Measurements from ENCODE around the gene GLI3.

DNA sequence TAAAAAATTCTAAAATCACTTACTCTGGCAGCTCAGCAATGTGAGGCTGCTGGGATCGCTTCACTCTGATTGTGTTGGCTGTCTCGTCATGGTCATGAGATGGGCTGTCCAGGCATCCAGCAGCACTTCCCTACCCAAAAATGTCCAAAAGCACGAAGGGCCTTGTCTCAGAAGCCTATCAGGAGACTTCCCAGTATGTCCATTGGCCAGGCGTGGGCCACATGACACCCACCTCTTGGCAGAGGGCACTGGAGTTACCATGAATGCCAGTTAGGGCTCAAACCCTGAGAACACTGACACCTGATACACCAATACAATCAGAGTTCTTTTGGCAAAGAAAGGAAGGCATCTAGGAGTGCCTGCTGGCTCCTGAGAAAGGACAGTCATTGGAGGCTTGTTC is 27.0 kb upstream of the GLI3 start:
- TF ChIP-seq, protein P1, sequence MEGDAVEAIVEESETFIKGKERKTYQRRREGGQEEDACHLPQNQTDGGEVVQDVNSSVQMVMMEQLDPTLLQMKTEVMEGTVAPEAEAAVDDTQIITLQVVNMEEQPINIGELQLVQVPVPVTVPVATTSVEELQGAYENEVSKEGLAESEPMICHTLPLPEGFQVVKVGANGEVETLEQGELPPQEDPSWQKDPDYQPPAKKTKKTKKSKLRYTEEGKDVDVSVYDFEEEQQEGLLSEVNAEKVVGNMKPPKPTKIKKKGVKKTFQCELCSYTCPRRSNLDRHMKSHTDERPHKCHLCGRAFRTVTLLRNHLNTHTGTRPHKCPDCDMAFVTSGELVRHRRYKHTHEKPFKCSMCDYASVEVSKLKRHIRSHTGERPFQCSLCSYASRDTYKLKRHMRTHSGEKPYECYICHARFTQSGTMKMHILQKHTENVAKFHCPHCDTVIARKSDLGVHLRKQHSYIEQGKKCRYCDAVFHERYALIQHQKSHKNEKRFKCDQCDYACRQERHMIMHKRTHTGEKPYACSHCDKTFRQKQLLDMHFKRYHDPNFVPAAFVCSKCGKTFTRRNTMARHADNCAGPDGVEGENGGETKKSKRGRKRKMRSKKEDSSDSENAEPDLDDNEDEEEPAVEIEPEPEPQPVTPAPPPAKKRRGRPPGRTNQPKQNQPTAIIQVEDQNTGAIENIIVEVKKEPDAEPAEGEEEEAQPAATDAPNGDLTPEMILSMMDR (IDR thresholded peaks at IDR 0.05; ENCODE audit: borderline replicate concordance, extremely low read depth, low read length, poor library complexity, severe bottlenecking): no peak
- TF ChIP-seq EZH2 (IDR thresholded peaks at IDR 0.05; ENCODE audit: borderline replicate concordance, low read depth, low read length, severe bottlenecking): no peak

Data from DND-41 (cell line).